Stimulated activated naive CD4-positive, alpha-beta T cell treated with Interleukin-2 at 50 U/mL for 16 hours (primary cell): ENCODE results near the gene TAS1R1.

Experiments
- DNase-seq: peaks from one replicate; lab custom pipeline; 2025; lab: John Stamatoyannopoulos, UW

Gene TAS1R1

DNA sequence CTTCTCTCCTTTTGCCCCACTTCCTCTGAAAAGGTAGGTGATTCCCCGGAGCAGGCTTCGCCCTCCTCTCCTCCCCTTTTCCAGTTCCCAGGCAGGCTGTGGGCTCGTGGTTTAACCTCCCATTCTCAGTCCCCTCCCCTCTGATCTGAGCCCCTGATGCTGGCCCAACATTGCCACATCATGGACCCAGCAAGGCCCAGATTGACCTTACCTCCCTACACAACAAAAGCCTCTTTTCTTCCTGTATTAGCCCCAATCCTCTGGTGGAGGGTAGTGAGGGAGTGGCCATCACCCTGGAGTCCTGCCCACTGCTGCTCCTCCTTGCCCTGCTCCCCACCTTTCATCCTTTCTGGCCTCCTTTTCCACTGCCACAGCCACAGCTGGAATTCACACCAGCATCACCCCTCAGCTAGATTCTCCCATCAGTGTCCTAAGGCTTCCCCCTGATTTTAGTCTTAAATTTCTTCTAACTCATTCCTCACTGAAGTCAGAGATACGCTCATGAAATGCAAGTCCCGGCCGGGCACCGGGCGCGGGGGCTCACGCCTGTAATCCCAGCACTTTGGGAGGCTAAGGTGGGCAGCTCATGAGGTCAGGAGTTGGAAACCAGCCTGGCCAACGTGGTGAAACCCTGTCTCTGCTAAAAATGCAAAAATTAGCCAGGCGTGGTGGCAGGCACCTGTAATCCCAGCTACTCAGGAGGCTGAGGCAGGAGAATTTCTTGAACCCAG is 17.7 kb downstream of the TAS1R1 start:
- no peak for DNase-seq

DNA sequence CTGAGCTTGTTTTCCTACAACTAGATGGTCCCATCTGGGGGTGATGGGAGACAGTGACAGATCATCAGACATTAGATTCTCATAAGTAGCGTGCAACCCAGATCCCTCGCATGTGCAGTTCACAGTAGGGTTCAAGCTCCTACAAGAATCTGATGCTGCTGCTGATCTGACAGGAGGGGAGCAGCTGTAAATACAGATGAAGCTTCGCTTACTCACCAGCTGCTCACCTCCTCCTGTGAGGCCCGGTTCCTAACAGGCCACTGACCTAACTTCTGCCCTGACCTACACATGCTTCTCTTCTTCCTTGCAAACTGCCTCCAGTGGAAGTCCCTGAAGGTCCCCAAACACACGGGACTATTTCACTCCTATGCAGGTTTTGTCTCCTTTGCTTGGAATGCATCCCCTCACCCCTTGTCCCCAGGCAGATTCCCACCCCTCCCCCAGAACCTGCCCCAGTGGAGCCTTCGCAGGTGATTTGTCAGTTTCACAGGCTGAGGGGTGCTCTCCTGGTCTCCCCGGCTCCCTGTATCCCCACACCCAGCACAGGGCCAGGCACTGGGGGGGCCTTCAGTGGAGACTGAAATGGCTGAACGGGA is 19.0 kb downstream of the TAS1R1 start:
- no peak for DNase-seq

GRCh38 chr1:6574818-6575217 is 19.7 kb downstream of the TAS1R1 start:
- DNase-seq = no peak

DNA sequence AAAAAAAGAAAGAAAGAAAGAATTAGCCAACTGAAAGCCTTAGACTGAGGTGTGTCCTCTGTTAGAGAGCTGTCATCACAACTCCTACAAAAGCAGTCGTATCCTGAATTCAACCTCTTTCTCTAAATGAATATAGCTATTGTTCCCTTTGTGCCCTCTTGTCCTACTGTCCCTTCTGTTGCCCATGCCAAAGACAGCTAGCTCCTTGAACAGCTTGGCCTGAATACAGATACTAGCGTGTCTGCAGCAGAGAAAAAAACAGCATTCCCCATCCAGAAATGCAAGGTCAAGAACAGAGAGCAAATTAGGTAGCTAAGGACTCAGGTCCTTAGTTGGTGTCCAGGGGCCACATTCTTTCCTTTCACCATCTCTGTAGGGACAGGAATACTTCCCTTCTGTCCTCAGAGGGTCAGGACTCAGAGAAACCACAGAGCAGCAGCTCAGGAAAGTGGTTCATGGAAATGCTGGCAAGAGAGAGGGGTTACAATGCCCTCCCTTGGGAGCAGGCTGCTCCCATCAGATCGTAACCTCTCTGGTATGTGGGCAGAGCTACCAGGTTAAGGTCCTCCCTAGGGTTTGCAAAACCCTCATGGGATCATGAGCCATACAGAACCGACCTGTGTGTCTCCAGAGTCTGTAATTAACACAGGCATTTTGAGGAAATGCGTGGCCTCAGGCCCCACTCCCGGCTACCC is 22.9 kb downstream of the TAS1R1 start:
- no peak for DNase-seq

DNA sequence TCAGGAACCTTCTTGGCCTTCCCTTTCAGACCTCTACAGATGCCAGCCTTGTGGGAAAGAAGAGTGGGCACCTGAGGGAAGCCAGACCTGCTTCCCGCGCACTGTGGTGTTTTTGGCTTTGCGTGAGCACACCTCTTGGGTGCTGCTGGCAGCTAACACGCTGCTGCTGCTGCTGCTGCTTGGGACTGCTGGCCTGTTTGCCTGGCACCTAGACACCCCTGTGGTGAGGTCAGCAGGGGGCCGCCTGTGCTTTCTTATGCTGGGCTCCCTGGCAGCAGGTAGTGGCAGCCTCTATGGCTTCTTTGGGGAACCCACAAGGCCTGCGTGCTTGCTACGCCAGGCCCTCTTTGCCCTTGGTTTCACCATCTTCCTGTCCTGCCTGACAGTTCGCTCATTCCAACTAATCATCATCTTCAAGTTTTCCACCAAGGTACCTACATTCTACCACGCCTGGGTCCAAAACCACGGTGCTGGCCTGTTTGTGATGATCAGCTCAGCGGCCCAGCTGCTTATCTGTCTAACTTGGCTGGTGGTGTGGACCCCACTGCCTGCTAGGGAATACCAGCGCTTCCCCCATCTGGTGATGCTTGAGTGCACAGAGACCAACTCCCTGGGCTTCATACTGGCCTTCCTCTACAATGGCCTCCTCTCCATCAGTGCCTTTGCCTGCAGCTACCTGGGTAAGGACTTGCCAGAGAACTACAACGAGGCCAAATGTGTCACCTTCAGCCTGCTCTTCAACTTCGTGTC is 23.7 kb downstream of the TAS1R1 start:
- no peak for DNase-seq

GRCh38 chr1:6579374-6580118 is 24.4 kb downstream of the TAS1R1 start, which contains the start of gene ZBTB48:
TSS of gene ZBTB48 (plus strand) at chr1:6579994. CDS start at chr1:6580610, 616 bp downstream.
- peak; percentile 97 for DNase-seq

GRCh38 chr1:6580119-6580592 is 25.0 kb downstream of the TAS1R1 start:
- DNase-seq = no peak

- DNase-seq = no peak
Measured at GRCh38 chr1:6580593-6581409, 25.7 kb downstream of the TAS1R1 start.

- DNase-seq = no peak
Measured at GRCh38 chr1:6581561-6582305, 26.6 kb downstream of the TAS1R1 start.

GRCh38 chr1:6582370-6582769 is 27.3 kb downstream of the TAS1R1 start:
- DNase-seq = no peak

GRCh38 chr1:6584126-6585080 is 29.3 kb downstream of the TAS1R1 start:
- DNase-seq = no peak

DNA sequence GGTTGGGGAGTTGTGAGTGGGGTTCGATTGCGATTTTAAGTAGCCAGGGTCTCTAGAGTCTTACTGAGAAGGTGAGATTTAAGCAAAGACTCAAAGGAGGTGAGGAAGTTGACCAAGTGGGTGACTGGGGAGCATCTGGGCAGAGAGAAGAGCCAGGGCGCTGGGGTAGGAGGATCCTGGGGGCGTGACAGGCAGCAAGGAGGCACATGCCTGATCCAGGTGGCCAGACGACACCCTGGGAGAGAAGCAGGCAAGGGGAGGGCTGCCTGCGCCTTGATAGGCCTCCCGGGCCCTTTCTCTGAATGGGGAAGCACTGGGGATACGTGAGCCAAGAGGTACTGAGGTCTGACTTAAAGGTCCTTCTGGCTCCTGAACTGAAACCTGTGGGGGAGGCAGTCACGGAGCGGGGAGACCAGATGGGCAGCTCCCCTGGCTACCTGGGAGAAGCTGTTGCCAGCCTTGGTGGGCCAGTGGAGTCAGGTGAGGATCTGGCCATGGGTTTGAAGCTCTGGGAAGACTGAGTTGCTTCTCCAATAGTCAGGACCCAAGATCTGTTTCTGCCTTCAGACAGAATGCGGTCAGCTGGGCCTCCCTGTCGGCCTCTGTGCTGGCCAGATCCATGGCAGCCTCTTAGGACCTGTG is 30.1 kb downstream of the TAS1R1 start:
- DNase-seq = no peak

- no peak for DNase-seq
Measured at GRCh38 chr1:6585841-6586240, 30.7 kb downstream of the TAS1R1 start.

DNA sequence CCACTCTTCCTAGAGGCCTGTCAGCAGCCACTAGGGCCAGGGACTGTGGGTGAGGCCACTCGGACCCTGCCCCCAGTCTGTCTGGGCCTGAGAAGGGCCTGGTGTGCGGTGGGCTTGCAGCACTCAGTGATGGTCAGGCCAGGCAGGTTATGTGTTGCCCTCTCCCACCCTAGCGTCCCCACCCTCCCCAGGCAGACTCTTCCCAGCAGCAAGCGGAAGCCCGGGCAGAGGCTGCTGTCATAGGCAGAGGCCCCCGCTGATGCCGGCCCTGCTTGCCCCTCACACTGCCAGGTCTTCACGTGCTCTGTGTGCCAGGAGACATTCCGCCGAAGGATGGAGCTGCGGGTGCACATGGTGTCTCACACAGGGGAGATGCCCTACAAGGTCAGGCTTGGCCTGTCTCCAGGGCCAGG is 31.3 kb downstream of the TAS1R1 start:
- DNase-seq = no peak

DNA sequence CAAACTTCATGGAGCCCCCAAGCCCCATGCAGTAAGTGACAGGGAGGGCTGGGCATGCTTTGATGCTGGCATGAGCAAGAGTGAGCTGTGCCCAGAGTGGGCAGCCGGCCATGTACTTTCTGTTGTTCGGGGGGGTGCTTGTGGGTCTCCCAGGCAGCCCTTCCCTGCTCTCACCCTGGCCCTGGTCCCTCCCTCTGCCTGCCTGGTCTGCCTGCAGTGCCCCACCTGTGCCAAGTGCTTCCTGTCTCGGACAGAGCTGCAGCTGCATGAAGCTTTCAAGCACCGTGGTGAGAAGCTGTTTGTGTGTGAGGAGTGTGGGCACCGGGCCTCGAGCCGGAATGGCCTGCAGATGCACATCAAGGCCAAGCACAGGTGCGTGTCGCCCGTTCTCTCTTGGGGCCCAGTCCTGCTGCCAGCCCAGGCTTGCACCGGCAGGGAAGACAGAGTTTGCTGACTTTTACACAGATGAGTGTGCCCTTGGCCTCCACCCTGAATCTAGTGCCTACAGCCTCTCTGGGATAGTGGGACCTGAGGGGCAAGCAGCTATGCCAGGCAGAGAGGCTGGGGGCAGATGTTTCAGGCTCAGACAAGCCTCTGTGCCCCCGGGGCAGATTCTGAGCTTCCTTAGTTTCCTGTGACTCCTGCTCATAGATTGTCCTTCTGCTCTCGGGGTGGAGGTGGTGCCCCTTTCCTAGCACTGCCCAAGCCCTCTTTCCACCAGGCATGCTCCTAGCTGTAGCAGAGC is 32.3 kb downstream of the TAS1R1 start:
- DNase-seq = no peak

GRCh38 chr1:6588128-6588892 is 33.2 kb downstream of the TAS1R1 start:
- no peak for DNase-seq
